Mesothelial cell of epicardium (in vitro differentiated cells): ENCODE measurements around the gene TPPP. TPM values are rescaled to one million over a fixed set of nuclear protein-coding genes. Genes with fewer than 3 reads are reported as not detected.
"Not testable (repeated sequence)": the region's sequence is repeated elsewhere in the genome, so short reads cannot be mapped to it uniquely, and the experiment has no call there.

Source experiments
- DNase-seq, 2 experiments: peaks; one replicate each; pipeline ENCODE4 v3.0.0; 2021; ENCODE audit warnings: low spot score in 2 of 2; ENCODE audit not compliant: unreplicated experiment in 2 of 2
- H3K27ac Mint-ChIP-seq: 2 replicates; pipeline ENCODE4 v1.8.0; 2021; ENCODE audit warnings: mixed read lengths
- H3K27me3 Mint-ChIP-seq: 2 replicates; pipeline ENCODE4 v1.8.0; 2021; ENCODE audit warnings: low read depth, mixed read lengths
- H3K36me3 Mint-ChIP-seq: 2 replicates; pipeline ENCODE4 v1.8.0; 2021; ENCODE audit warnings: mixed read lengths
- H3K4me1 Mint-ChIP-seq: 2 replicates; pipeline ENCODE4 v1.8.0; 2021; ENCODE audit warnings: mixed read lengths
- H3K4me3 Mint-ChIP-seq: 2 replicates; pipeline ENCODE4 v1.8.0; 2021; ENCODE audit warnings: mild to moderate bottlenecking, moderate library complexity, mixed read lengths
- H3K9me3 Mint-ChIP-seq: 2 replicates; pipeline ENCODE4 v1.8.0; 2021; ENCODE audit warnings: mixed read lengths
- total RNA-seq: library from RNA; stranded (reverse); gene quantifications from 3 replicates; pipeline ENCODE4 v1.2.1, GENCODE V29; 2021
- TF ChIP-seq, protein P1 (sequence below): fragments of 200-600 bp; sonication (generic); IDR thresholded peaks from one replicate; pipeline ENCODE4 v1.5.0; 2021; ENCODE audit warnings: antibody characterized with exemption; ENCODE audit not compliant: unreplicated experiment

The TPPP gene
- total RNA-seq, 1 donor from 2014 or later, result 0.16 TPM

DNA sequence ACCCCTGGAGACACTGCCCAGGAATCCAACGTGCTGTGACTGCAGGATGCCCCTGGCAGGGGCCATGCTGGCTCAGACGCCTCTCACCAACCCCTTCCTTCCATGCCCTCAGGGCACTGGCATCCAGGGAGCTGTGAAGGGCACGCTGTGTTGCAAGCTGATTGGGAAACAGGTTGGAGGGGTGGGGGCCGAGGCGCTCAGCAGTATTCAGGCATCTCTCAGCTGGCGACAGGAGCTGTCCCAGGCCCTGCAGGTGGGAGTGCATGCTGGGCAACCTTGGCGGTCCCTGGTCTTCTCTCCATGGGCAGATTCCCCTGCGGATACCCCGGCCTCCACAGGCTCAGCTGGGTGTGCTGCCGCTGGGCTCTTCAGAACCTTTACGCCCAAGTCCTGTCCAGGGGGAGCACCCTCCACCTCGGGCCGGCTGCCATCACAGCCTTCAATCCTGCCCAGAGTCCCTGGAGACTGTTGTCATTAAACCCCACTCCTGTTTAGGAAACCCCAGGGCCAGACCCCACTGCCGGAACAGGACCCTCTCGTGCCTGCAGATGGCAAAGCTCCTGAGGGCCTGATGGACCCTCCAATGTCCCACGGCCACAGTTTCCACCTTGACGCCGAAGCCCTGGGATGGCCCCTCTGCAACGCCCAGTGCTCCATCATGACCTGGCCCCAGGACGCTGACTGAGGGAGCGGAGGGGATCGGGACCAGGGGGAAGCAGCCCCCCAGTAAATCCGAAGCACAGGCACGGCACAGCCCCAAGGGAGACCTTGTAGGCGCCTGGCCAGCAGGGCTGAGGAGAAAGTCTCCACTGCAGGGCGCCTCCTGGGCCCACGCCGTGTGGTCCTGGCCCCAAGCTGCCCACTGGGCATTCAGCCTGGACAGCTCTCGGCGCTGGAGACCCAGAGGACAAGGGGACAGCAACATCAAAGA lies 9.3 kb downstream of the TPPP start:
- Mint-ChIP-seq H3K4me1 (no peaks in the 10 kb centered on the region), H3K27me3 (peaks cover 19% of the 10 kb centered on the region), H3K4me3 (no peak overlapping the region), H3K36me3 (no peaks in the 10 kb centered on the region), H3K27ac (no peak overlapping the region), H3K9me3 (no peaks in the 10 kb centered on the region)
- TF ChIP-seq, protein P1, sequence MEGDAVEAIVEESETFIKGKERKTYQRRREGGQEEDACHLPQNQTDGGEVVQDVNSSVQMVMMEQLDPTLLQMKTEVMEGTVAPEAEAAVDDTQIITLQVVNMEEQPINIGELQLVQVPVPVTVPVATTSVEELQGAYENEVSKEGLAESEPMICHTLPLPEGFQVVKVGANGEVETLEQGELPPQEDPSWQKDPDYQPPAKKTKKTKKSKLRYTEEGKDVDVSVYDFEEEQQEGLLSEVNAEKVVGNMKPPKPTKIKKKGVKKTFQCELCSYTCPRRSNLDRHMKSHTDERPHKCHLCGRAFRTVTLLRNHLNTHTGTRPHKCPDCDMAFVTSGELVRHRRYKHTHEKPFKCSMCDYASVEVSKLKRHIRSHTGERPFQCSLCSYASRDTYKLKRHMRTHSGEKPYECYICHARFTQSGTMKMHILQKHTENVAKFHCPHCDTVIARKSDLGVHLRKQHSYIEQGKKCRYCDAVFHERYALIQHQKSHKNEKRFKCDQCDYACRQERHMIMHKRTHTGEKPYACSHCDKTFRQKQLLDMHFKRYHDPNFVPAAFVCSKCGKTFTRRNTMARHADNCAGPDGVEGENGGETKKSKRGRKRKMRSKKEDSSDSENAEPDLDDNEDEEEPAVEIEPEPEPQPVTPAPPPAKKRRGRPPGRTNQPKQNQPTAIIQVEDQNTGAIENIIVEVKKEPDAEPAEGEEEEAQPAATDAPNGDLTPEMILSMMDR, result no peak
- DNase-seq, result no peak

DNA sequence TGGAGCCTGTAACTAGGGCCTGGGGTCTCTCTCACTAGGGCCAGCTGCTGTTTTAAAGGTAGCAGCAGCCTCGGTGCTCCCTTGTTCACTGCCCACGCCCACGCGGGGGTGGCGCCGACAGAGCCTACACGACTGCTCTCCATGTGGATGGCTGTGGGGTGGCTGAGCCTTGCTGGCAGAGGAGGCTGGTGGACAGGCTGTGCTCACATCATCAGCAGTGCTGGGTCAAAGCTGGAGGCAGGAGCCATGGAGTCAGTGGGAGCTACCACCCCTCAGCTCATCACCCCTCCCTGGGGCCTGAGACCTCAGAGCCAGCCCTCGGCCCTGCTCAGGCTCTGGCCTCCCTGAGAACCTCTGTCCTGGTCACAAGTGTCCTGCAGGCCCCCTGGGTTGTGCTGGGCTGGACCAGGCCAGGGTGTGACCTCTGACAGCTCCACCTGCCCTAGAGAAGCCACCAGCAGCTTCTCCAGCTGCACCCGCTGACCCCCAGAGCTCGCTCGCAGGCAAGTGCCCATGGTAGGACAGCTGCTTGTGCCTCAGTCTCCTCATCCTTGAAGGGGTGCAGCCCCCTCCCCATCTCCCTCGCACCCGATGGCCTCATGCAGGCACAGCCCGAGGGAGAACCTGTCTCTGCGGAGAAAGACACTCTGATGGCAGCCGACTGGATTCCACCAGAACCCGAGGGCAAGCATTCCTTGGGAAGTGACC lies 10.3 kb downstream of the TPPP start:
- H3K27ac Mint-ChIP-seq, H3K4me1 Mint-ChIP-seq, H3K36me3 Mint-ChIP-seq, H3K9me3 Mint-ChIP-seq, H3K4me3 Mint-ChIP-seq: not testable (repeated sequence)
- peaks cover 19% of the 10 kb centered on the region for H3K27me3 Mint-ChIP-seq
- peak in 1 of 2 experiments; percentile 36 for DNase-seq

DNA sequence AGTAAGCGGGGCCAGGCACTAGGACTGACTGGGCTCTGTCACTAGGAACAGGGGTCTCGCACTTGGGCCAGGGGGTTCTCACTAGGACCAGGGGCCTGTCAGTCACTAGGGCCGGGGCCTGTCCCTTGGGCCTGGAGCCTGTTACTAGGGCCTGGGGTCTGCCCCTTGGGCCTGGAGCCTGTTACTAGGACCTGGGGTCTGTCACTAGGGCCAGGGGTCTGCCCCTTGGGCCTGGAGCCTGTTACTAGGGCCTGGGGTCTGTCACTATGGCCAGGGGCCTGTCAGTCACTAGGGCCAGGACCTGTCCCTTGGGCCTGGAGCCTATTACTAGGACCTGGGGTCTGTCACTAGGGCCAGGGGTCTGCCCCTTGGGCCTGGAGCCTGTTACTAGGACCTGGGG lies 10.9 kb downstream of the TPPP start:
- H3K4me3 Mint-ChIP-seq, H3K27ac Mint-ChIP-seq, H3K36me3 Mint-ChIP-seq, H3K4me1 Mint-ChIP-seq, DNase-seq, H3K9me3 Mint-ChIP-seq: not testable (repeated sequence)
- H3K27me3 Mint-ChIP-seq, result peaks cover 23% of the 10 kb centered on the region

DNA sequence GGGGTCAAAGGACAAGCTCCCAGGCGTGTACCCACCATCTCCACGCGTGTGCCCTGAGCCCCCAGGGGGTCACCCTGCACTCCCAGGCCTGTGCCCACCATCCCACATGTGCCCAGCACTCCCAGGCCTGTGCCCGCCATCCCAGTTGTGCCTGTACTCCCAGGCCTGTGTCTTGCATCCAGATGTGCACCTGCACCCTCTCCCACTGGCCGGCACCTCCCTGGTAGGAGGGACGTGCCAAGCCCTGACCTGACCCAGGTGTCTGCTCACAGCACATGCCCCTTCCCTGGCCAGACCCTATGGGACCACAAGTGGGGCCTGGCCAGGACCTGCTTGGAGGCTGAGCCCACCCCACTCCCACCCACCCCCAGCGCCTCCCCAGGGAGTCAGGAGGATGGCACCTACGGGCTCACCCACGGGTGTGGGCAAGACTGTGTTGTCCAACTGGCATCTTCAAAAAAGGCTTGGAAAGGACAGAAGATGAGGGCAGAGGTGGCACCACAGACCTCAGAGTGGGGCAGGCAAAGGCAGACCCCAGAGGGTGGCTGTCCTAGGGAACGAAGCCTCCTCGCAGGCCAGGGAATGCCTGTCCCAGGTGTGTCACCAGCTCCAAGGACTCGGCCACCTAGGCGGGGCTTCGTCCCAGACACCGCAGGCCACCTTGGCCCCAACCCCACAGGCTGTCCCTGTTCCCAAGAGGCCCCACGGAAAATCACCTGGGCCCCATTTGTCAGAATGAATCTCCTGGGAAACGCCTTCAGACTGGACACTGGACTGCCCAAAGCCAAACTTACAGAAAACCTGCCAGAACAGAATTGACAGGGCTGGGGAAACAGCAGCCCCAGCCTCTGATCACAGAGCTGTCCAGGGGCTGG lies 11.6 kb downstream of the TPPP start:
- H3K27ac Mint-ChIP-seq, DNase-seq: not testable (repeated sequence)
- H3K27me3 Mint-ChIP-seq, result peaks cover 23% of the 10 kb centered on the region

DNA sequence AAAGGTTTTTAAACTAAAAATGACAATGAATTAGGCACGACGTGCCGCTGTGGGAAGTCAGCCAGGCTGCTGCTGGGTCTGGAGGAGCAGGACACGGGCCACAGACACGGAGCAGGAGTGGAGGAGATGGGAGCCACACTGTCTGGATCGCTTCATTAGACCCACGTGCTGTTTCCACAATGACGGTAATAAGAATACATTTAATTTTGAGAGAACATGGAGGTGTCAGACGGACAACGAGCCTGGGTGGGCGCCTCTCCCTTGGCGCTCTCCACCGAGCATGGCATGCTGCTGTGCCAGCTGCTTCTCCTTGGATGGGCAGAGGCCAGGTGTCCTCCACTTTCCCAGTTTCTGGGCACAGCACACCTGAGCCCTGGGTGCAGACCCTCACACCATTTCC lies 12.3 kb downstream of the TPPP start:
- H3K27me3 Mint-ChIP-seq, result peaks cover 27% of the 10 kb centered on the region
- not testable (repeated sequence) for H3K4me1 Mint-ChIP-seq, H3K27ac Mint-ChIP-seq, H3K36me3 Mint-ChIP-seq, H3K4me3 Mint-ChIP-seq, DNase-seq, H3K9me3 Mint-ChIP-seq

More for the DNA sequence above, 11.6 kb downstream of the TPPP start:
- not testable (repeated sequence) for H3K4me1 Mint-ChIP-seq, H3K9me3 Mint-ChIP-seq, H3K4me3 Mint-ChIP-seq, H3K36me3 Mint-ChIP-seq

DNA sequence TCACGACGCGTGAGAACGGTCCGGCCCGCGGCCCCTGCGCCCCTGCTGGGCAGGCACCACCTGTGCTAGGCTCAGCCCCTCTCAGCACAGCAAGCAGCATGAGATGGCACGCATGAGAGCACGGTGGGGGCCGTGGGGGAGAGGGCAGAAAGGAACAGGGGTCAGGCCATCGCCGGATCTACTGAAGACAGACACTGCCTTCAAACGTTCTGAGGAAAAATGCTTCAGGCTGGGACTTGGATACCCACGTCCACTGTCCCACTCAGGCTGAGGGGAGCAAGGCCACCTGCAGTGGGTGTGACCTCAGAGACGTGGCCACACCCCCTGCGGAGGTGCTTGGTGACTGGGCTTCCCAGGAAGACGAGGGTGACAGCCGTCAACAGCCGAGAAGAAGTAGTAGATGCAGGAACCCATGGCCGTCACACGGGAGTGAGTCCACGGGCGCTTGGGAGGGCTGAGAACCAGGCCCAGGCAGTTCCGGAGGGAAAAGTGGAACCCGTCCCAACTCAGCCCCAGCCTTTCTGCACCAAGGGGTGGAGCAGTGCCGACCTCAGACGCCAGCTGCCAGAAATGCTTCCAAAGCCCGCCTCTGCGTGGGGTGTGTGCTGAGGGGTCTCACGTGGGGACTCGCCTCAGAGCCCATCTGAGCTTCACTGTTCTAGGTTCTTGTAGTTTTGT lies 12.9 kb downstream of the TPPP start:
- DNase-seq, H3K4me1 Mint-ChIP-seq, H3K9me3 Mint-ChIP-seq, H3K36me3 Mint-ChIP-seq, H3K4me3 Mint-ChIP-seq, H3K27ac Mint-ChIP-seq: not testable (repeated sequence)
- H3K27me3 Mint-ChIP-seq, result peaks cover 26% of the 10 kb centered on the region

DNA sequence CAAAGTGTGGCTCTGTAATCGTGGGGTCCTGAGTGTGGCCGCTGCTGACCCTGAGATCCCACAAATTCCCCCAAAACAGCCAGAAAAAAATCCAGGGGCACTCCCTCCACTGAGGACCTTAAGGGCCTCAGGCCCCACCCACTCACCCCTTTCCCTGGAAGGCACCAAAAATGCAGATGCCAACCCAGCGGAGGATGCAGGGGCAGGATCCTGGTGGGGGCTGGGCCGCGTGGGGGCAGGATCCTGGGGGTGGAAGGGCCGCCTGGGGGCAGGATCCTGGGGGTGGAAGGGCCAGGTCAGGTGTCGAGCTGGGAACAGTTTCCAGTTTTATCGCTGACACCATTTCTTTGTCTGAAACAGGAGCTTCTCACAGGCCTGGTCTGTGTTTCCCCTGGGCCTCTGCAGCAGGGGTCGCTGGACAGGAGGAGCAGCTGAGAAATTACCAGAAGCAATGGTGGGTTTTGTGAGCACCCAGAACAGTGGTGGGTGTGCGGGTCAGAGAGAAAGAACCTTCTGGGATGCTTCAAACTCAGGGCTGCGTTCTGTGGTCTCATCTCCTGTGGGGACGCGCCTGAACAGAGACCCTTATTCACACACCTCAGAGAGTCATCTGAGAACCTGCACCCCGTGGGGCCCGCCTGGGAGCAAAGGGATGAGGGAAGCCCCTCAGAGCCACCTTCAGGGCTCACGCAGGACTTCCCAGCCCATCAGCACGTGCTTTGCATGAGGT lies 13.8 kb downstream of the TPPP start:
- peaks cover 22% of the 10 kb centered on the region for H3K27me3 Mint-ChIP-seq
- not testable (repeated sequence) for H3K9me3 Mint-ChIP-seq, DNase-seq, H3K27ac Mint-ChIP-seq, H3K36me3 Mint-ChIP-seq, H3K4me1 Mint-ChIP-seq, H3K4me3 Mint-ChIP-seq

DNA sequence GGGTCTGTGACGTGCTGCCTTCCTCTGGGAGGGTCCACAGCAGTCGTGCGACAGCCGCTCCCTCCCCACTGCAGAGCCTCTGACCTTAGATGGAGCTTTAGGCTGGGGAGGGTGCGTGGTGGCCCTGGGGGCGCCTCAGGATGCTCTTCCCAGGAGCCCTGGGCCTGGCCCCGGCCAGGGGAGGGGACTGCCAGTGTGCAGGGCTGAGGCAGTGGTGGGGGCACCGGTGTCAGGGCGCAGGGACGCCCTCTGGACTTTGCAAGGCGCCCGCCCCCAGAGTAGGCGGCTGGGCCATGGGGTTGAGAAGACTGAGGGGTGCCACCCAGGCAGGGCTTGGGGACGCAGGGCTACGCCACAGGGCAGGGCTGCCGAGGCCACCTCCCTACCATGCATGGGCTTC lies 14.6 kb downstream of the TPPP start:
- H3K9me3 Mint-ChIP-seq, DNase-seq, H3K4me3 Mint-ChIP-seq, H3K36me3 Mint-ChIP-seq, H3K4me1 Mint-ChIP-seq, H3K27ac Mint-ChIP-seq: not testable (repeated sequence)
- peaks cover 28% of the 10 kb centered on the region for H3K27me3 Mint-ChIP-seq
